ENCODE measurements around the gene PRKCH.

DNA sequence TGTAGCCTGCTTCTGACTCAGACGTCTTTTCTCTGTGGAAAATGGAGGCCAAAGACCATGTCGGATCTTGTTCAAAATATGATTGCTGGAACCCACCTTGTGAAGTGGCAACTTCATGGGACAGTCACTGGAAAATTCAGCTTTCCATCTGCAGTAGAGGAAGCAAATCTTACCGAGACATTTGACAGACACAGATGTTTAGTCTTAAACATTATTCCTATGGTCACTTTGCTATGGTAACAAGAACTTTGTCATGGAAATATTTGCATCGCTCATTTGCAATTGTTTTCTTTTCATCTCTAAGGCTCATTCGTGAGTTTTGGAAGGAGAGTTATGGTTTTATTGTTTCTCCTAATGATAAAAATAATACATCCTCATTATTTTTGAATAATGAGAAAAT lies 275.6 kb downstream of the PRKCH start:
- TF ChIP-seq CTCF (IDR thresholded peaks at IDR 0.05) (no peak), ZFX (IDR thresholded peaks at IDR 0.05; ENCODE audit: borderline replicate concordance) (no peak)

Measured in 22Rv1 (cell line).